ENCODE data around the gene ATP6V1C2. TPM values are rescaled to one million over a fixed set of nuclear protein-coding genes. Genes with fewer than 3 reads are reported as not detected.

ATP6V1C2 gene
- total RNA-seq, 1 donor from 2014 or later = 1.9 TPM

GRCh38 chr2:10763461-10763800, 42.0 kb downstream of the ATP6V1C2 start:
- DNase-seq (ENCODE audit: missing footprints) (no peak), ATAC-seq (no peak)
- intact Hi-C loops (cut with DNase I) = no loop called here

- intact Hi-C loops (cut with DNase I) = no loop called here
- no peak for DNase-seq (ENCODE audit: missing footprints)
- no peak for ATAC-seq
Observed at GRCh38 chr2:10764096-10764785, 42.8 kb downstream of the ATP6V1C2 start.

- ATAC-seq (no peak), DNase-seq (ENCODE audit: missing footprints) (no peak)
- intact Hi-C loops (cut with DNase I) = no loop called here
Observed at GRCh38 chr2:10764896-10765295, 43.5 kb downstream of the ATP6V1C2 start.

GRCh38 chr2:10765461-10765860, 44.0 kb downstream of the ATP6V1C2 start:
- DNase-seq (ENCODE audit: missing footprints) (no peak), ATAC-seq (no peak)
- intact Hi-C loops (cut with DNase I) = no loop called here

- no peak for ATAC-seq
- no peak for DNase-seq (ENCODE audit: missing footprints)
Observed at GRCh38 chr2:10765914-10766313, 44.5 kb downstream of the ATP6V1C2 start.

GRCh38 chr2:10768063-10768507, 46.7 kb downstream of the ATP6V1C2 start:
- DNase-seq (ENCODE audit: missing footprints) (no peak), ATAC-seq (peak; percentile 83)
- intact Hi-C loops (cut with DNase I) = no loop called here

More at GRCh38 chr2:10765914-10766313, 44.5 kb downstream of the ATP6V1C2 start:
- intact Hi-C loops (cut with DNase I) = no loop called here

GRCh38 chr2:10770956-10771750, 49.7 kb downstream of the ATP6V1C2 start:
- no peak for DNase-seq (ENCODE audit: missing footprints)
- intact Hi-C loops (cut with DNase I) = no loop called here
- ATAC-seq = no peak

GRCh38 chr2:10771786-10772185, 50.4 kb downstream of the ATP6V1C2 start:
- ATAC-seq = no peak
- intact Hi-C loops (cut with DNase I) = no loop called here
- no peak for DNase-seq (ENCODE audit: missing footprints)

- DNase-seq (ENCODE audit: missing footprints) (no peak), ATAC-seq (no peak)
- intact Hi-C loops (cut with DNase I) = no loop called here
Observed at GRCh38 chr2:10772201-10772867, 50.9 kb downstream of the ATP6V1C2 start.

- ATAC-seq (no peak), DNase-seq (ENCODE audit: missing footprints) (no peak)
- intact Hi-C loops (cut with DNase I) = no loop called here
Observed at GRCh38 chr2:10772868-10773215, 51.4 kb downstream of the ATP6V1C2 start.

GRCh38 chr2:10773821-10774341, 52.5 kb downstream of the ATP6V1C2 start:
- peak; percentile 4 for ATAC-seq
- no peak for DNase-seq (ENCODE audit: missing footprints)
- intact Hi-C loops (cut with DNase I) = no loop called here

GRCh38 chr2:10774394-10774793, 53.0 kb downstream of the ATP6V1C2 start:
- ATAC-seq (peak; percentile 70), DNase-seq (ENCODE audit: missing footprints) (peak; percentile 67)
- intact Hi-C loops (cut with DNase I) = no loop called here

GRCh38 chr2:10775021-10775780, 53.8 kb downstream of the ATP6V1C2 start:
- no peak for DNase-seq (ENCODE audit: missing footprints)
- intact Hi-C loops (cut with DNase I) = no loop called here
- ATAC-seq = no peak

GRCh38 chr2:10775831-10776230, 54.4 kb downstream of the ATP6V1C2 start:
- intact Hi-C loops (cut with DNase I) = no loop called here

GRCh38 chr2:10776231-10776977, 55.0 kb downstream of the ATP6V1C2 start:
- intact Hi-C loops (cut with DNase I) = no loop called here
- no peak for ATAC-seq
- no peak for DNase-seq (ENCODE audit: missing footprints)

More at GRCh38 chr2:10775831-10776230, 54.4 kb downstream of the ATP6V1C2 start:
- ATAC-seq (no peak), DNase-seq (ENCODE audit: missing footprints) (no peak)

- no peak for ATAC-seq
- DNase-seq (ENCODE audit: missing footprints) = no peak
- intact Hi-C loops (cut with DNase I) = no loop called here
Observed at GRCh38 chr2:10777111-10777841, 55.8 kb downstream of the ATP6V1C2 start.

GRCh38 chr2:10777842-10778723, 56.7 kb downstream of the ATP6V1C2 start:
- ATAC-seq (peak; percentile 32), DNase-seq (ENCODE audit: missing footprints) (no peak)
- intact Hi-C loops (cut with DNase I) = no loop called here

All from Right ventricle myocardium inferior (tissue), 1 donor.